ENCODE data around the gene ABCA13. TPM values are rescaled to one million over a fixed set of nuclear protein-coding genes. Genes with fewer than 3 reads are reported as not detected.

ABCA13 gene
- total and polyA plus RNA-seq, 2 of the 4 experiments (the other 2 are of a cell fraction): under 0.01 to 0.07 TPM

DNA sequence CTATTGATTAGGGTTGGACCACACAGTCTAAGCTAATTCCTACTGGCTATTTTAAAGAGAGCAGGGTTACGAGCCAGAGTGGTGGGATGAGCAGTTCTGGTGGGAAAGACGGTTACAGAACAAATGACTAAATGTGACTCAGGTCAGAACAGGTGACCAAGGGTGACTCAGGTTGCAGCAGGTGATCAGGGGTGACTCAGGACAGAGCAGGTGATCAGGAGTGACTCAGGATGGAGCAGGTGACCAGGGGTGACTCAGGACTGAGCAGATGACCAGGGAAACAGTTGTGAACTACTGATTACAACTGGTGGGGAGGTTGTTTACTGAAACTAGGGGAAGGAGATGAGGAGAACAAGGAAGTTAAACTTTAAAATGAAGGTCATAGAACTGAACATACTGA lies 366.3 kb downstream of the ABCA13 start:
- in situ Hi-C loops (cut with MboI; ENCODE audit: low sequenced_read_pairs): no loop called here

More for the DNA sequence above, 366.3 kb downstream of the ABCA13 start:
- H2BK120ac ChIP-seq (ENCODE audit: low read depth, low read length): no peak overlapping the region
- H3K18ac ChIP-seq (ENCODE audit: low read depth, low read length): no peak overlapping the region
- H4K20me1 ChIP-seq (ENCODE audit: insufficient read depth, low read length): no peaks in the 10 kb centered on the region
- no peaks in the 10 kb centered on the region for H3K79me1 ChIP-seq (ENCODE audit: low read depth in 1 of 2, low read length in 2 of 2)
- H3K9me1 ChIP-seq (ENCODE audit: insufficient read depth, low read length): no peaks in the 10 kb centered on the region
- no peak overlapping the region for H4K5ac ChIP-seq (ENCODE audit: low read depth, low read length)
- 43% methylated on average over 1 of the region's 2 CpGs; no CpG with 5 or more reads in 1 of the 2 experiments for WGBS, 2 experiments (ENCODE audit: extremely low coverage in 2 of 2, insufficient read length in 1 of 2)
- intact Hi-C loops (cut with micrococcal nuclease): no loop called here
- ATAC-seq (ENCODE audit: low read depth): no peak
- no peak overlapping the region for H4K91ac ChIP-seq (ENCODE audit: insufficient read depth, low read depth, low read length)
- DNase-seq: no peak
- no peak overlapping the region for H3K9ac ChIP-seq (ENCODE audit: low read depth, low read length)
- no peak overlapping the region for H3K27ac ChIP-seq (ENCODE audit: insufficient read depth, low read length)
- H3K4me1 ChIP-seq (ENCODE audit: control insufficient read depth, insufficient read depth, low read length): no peaks in the 10 kb centered on the region
- dilution Hi-C loops (cut with HindIII; ENCODE audit: low sequenced_read_pairs, unreplicated experiment): no loop called here
- no peak overlapping the region for H3K23ac ChIP-seq (ENCODE audit: low read depth, low read length)
- H3K4ac ChIP-seq (ENCODE audit: low read depth, low read length): no peak overlapping the region
- H3K27me3 ChIP-seq (ENCODE audit: control insufficient read depth, insufficient read depth, low read length): no peaks in the 10 kb centered on the region
- H2AFZ ChIP-seq (replicated peaks; ENCODE audit: low read length, poor library complexity): no peak overlapping the region
- TF ChIP-seq RCOR1 (IDR thresholded peaks at IDR 0.05; ENCODE audit: insufficient replicate concordance, low read length): no peak
- TF ChIP-seq, protein P1, sequence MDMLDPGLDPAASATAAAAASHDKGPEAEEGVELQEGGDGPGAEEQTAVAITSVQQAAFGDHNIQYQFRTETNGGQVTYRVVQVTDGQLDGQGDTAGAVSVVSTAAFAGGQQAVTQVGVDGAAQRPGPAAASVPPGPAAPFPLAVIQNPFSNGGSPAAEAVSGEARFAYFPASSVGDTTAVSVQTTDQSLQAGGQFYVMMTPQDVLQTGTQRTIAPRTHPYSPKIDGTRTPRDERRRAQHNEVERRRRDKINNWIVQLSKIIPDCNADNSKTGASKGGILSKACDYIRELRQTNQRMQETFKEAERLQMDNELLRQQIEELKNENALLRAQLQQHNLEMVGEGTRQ (IDR thresholded peaks at IDR 0.05; ENCODE audit: low read depth, low read length): no peak
- no peak for TF ChIP-seq SMC3 (IDR thresholded peaks at IDR 0.05; ENCODE audit: low read depth, low read length)
- TF ChIP-seq CEBPB (IDR thresholded peaks at IDR 0.05; ENCODE audit: low read depth, low read length): no peak
- TF ChIP-seq RFX5 (IDR thresholded peaks at IDR 0.05; ENCODE audit: low read depth, low read length): no peak
- TF ChIP-seq, protein P2, sequence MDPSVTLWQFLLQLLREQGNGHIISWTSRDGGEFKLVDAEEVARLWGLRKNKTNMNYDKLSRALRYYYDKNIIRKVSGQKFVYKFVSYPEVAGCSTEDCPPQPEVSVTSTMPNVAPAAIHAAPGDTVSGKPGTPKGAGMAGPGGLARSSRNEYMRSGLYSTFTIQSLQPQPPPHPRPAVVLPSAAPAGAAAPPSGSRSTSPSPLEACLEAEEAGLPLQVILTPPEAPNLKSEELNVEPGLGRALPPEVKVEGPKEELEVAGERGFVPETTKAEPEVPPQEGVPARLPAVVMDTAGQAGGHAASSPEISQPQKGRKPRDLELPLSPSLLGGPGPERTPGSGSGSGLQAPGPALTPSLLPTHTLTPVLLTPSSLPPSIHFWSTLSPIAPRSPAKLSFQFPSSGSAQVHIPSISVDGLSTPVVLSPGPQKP (IDR thresholded peaks at IDR 0.05; ENCODE audit: borderline replicate concordance, low read depth, low read length): no peak
- H2BK15ac ChIP-seq (ENCODE audit: low read depth, low read length): no peak overlapping the region
- no peak overlapping the region for H3K4me2 ChIP-seq (ENCODE audit: low read depth, low read length)
- H2AK9ac ChIP-seq (replicated peaks; ENCODE audit: low read depth, low read length, poor library complexity): no peak overlapping the region
- H2BK20ac ChIP-seq (ENCODE audit: low read depth, low read length): no peak overlapping the region
- H3K4me3 ChIP-seq (ENCODE audit: insufficient read depth, low read depth, low read length): no peak overlapping the region
- H3K14ac ChIP-seq (replicated peaks; ENCODE audit: low read depth, low read length): no peak overlapping the region
- no peak overlapping the region for H4K8ac ChIP-seq (ENCODE audit: low read depth in 2 of 2, low read length in 2 of 2)
- H3K9me3 ChIP-seq (ENCODE audit: control insufficient read depth, insufficient read depth, low read length): peaks cover 4% of the 10 kb centered on the region; the same call in 1 of the 2 replicates
- BruUV-seq (replicated peaks): no TSS peak
- H2AK5ac ChIP-seq (ENCODE audit: low read depth, low read length): no peak overlapping the region
- H3K56ac ChIP-seq (ENCODE audit: extremely low read depth, insufficient read depth, low read length): no peak overlapping the region
- no peak overlapping the region for H2BK5ac ChIP-seq (ENCODE audit: low read depth, low read length, poor library complexity, severe bottlenecking)
- ChIA-PET CTCF (no interaction called here), POLR2A (ENCODE audit: unreplicated experiment) (no interaction called here)
- H3K36me3 ChIP-seq (ENCODE audit: control insufficient read depth, insufficient read depth, low read length): no peaks in the 10 kb centered on the region
